ENCODE results near the gene KIAA1191. TPM values are rescaled to one million over a fixed set of nuclear protein-coding genes. Genes with fewer than 3 reads are reported as not detected.

KIAA1191 gene
- total and polyA plus RNA-seq, 9 of the 15 experiments (the other 6 are each of a cell fraction or from before 2014, with no cell fraction given), result 31.0 to 80.2 (median 45.7) TPM

GRCh38 chr5:176389135-176390123 lies 27.9 kb upstream of the KIAA1191 start (continued):
- no peak for TF ChIP-seq FOXP4 (CRISPR knock-in tag; IDR thresholded peaks at IDR 0.05; ENCODE audit: borderline replicate concordance)
- no peak for TF ChIP-seq TSHZ1 (CRISPR knock-in tag; IDR thresholded peaks at IDR 0.05)
- TF ChIP-seq KAT8 (IDR thresholded peaks at IDR 0.05; ENCODE audit: low read depth), result no peak
- no peak for TF ChIP-seq CCAR2 (IDR thresholded peaks at IDR 0.05; ENCODE audit: low read depth, low read length)
- no peak for TF ChIP-seq NR2C1 (IDR thresholded peaks at IDR 0.05)
- no peak for TF ChIP-seq NR2C1 (tag; IDR thresholded peaks at IDR 0.05)
- TF ChIP-seq TBP (optimal IDR thresholded peaks at IDR 0.05; ENCODE audit: low read depth, low read length), result no peak
- no peak for TF ChIP-seq SRSF3 (IDR thresholded peaks at IDR 0.05; ENCODE audit: insufficient read depth, low read length)
- TF ChIP-seq TAF1 (IDR thresholded peaks at IDR 0.05; ENCODE audit: control insufficient read depth, extremely low read depth, insufficient read depth, low read length, severe bottlenecking), result peak; percentile 83
- peak; percentile 70; the same call in 1 of the 2 replicates for TF ChIP-seq SPI1 (IDR thresholded peaks at IDR 0.05; ENCODE audit: borderline replicate concordance, low read depth, low read length)
- no peak for TF ChIP-seq ZNF57 (CRISPR knock-in tag; IDR thresholded peaks at IDR 0.05)
- TF ChIP-seq RNF219 (CRISPR knock-in tag; IDR thresholded peaks at IDR 0.05), result no peak
- TF ChIP-seq CBFB (CRISPR knock-in tag; IDR thresholded peaks at IDR 0.05), result no peak
- TF ChIP-seq E2F5 (CRISPR knock-in tag; IDR thresholded peaks at IDR 0.05), result no peak
- no peak for TF ChIP-seq MXD1 (CRISPR knock-in tag; IDR thresholded peaks at IDR 0.05; ENCODE audit: borderline replicate concordance, poor library complexity, severe bottlenecking)
- TF ChIP-seq SMARCE1 (IDR thresholded peaks at IDR 0.05), result no peak
- TF ChIP-seq ETV5 (CRISPR knock-in tag; IDR thresholded peaks at IDR 0.05; ENCODE audit: low read depth), result no peak
